SU-DHL-6 (cell line): ENCODE data around the gene MPC1.
"Not testable (repeated sequence)": the region's sequence is repeated elsewhere in the genome, so short reads cannot be mapped to it uniquely, and the experiment has no call there.

Experiments
- H2AFZ ChIP-seq: fragments of 200-600 bp; sonication (generic); 2 replicates; pipeline ENCODE4 v1.6.1; 2014; ENCODE audit warnings: low read depth, mild to moderate bottlenecking, moderate library complexity, mixed read lengths, antibody characterized with exemption, low read length; ENCODE audit not compliant: severe bottlenecking
- H3F3A ChIP-seq: fragments of 200-600 bp; shearing (Covaris generic); 2 replicates; pipeline ENCODE4 v1.6.0; 2016; ENCODE audit warnings: antibody characterized with exemption, mild to moderate bottlenecking; ENCODE audit not compliant: insufficient read depth
- H3K27ac ChIP-seq: fragments of 200-600 bp; sonication (generic); 2 replicates; pipeline ENCODE4 v1.5.1; 2016; ENCODE audit warnings: low read depth, mild to moderate bottlenecking, low read length, moderate library complexity, mixed read lengths
- H3K27me3 ChIP-seq: fragments of 200-600 bp; sonication (generic), shearing (Covaris generic); 2 replicates; pipeline ENCODE4 v1.6.0; 2014; ENCODE audit warnings: mild to moderate bottlenecking, low read length
- H3K36me3 ChIP-seq: fragments of 200-600 bp; sonication (generic); 2 replicates; pipeline ENCODE4 v1.6.1; 2014; ENCODE audit warnings: mild to moderate bottlenecking, low read length, mixed read lengths
- H3K4me2 ChIP-seq: fragments of 300-600, 200-600 bp; shearing (Covaris generic), sonication (generic); 2 replicates; pipeline ENCODE4 v1.6.0; 2014; ENCODE audit warnings: low read length, low read depth, mild to moderate bottlenecking; ENCODE audit not compliant: poor library complexity, severe bottlenecking
- H3K4me3 ChIP-seq: fragments of 200-600 bp; sonication (generic); 2 replicates; pipeline ENCODE4 v1.5.1; 2014; ENCODE audit warnings: antibody characterized with exemption, low read length, mild to moderate bottlenecking, mixed read lengths; ENCODE audit not compliant: insufficient read depth, poor library complexity, severe bottlenecking
- H3K79me2 ChIP-seq: fragments of 200-600 bp; sonication (generic); 2 replicates; pipeline ENCODE4 v1.6.1; 2014; ENCODE audit warnings: mild to moderate bottlenecking, low read length, moderate library complexity; ENCODE audit not compliant: insufficient read depth
- H3K9ac ChIP-seq: fragments of 200-600 bp; sonication (generic); 2 replicates; pipeline ENCODE4 v1.7.0; 2014; ENCODE audit warnings: mild to moderate bottlenecking, low read length
- H3K9me2 ChIP-seq: fragments of 200-600 bp; sonication (generic); replicated peaks from 2 replicates; pipeline ENCODE4 v1.6.1; 2014; ENCODE audit warnings: low read length; ENCODE audit not compliant: insufficient read depth
- H3K9me3 ChIP-seq: fragments of 200-600 bp; sonication (generic); 2 replicates; pipeline ENCODE4 v1.6.1; 2014; ENCODE audit warnings: low read length, mixed read lengths; ENCODE audit not compliant: insufficient read depth
- H4K20me1 ChIP-seq: fragments of 200-600 bp; sonication (generic); 2 replicates; pipeline ENCODE4 v1.6.1; 2014; ENCODE audit warnings: low read depth, mild to moderate bottlenecking, antibody characterized with exemption, low read length, moderate library complexity, mixed read lengths
- CTCF ChIP-seq: fragments of 200-600 bp; sonication (generic); IDR thresholded peaks from one replicate; pipeline ENCODE4 v1.5.1; 2017; ENCODE audit warnings: antibody characterized with exemption, mild to moderate bottlenecking, low read length, moderate library complexity; ENCODE audit not compliant: insufficient read depth, poor library complexity, severe bottlenecking
- EZH2phosphoT487 ChIP-seq: fragments of 200-600 bp; sonication (generic), shearing (Covaris generic); conservative IDR thresholded peaks from 2 replicates; pipeline ENCODE4 v1.6.1; 2018; ENCODE audit warnings: mild to moderate bottlenecking, antibody characterized with exemption, low read length, moderate library complexity, mixed read lengths

The MPC1 gene

GRCh38 chr6:166395351-166395750 is 12.6 kb upstream of the MPC1 start:
- H3K36me3 ChIP-seq, result no peaks in the 10 kb centered on the region
- TF ChIP-seq CTCF (no peak), EZH2phosphoT487 (no peak)
- H3K9me3 ChIP-seq, result no peaks in the 10 kb centered on the region
- no peak overlapping the region for H3K4me2 ChIP-seq
- no peaks in the 10 kb centered on the region for H4K20me1 ChIP-seq
- H3K79me2 ChIP-seq, result no peaks in the 10 kb centered on the region
- no peaks in the 10 kb centered on the region for H3F3A ChIP-seq
- H3K27me3 ChIP-seq, result no peaks in the 10 kb centered on the region
- H3K4me3 ChIP-seq, result no peak overlapping the region
- no peak overlapping the region for H3K9ac ChIP-seq
- no peak overlapping the region for H3K27ac ChIP-seq
- H3K9me2 ChIP-seq, result no peaks in the 10 kb centered on the region
- no peak overlapping the region for H2AFZ ChIP-seq

GRCh38 chr6:166394036-166394892 is 11.5 kb upstream of the MPC1 start:
- TF ChIP-seq CTCF (no peak), EZH2phosphoT487 (no peak)
- no peaks in the 10 kb centered on the region for H3K79me2 ChIP-seq
- no peaks in the 10 kb centered on the region for H3K36me3 ChIP-seq
- H3K4me3 ChIP-seq, result no peak overlapping the region
- no peaks in the 10 kb centered on the region for H3K9me3 ChIP-seq
- H4K20me1 ChIP-seq, result no peaks in the 10 kb centered on the region
- H3K27ac ChIP-seq, result no peak overlapping the region
- H2AFZ ChIP-seq, result no peak overlapping the region
- no peaks in the 10 kb centered on the region for H3F3A ChIP-seq
- no peaks in the 10 kb centered on the region for H3K9me2 ChIP-seq
- H3K27me3 ChIP-seq, result no peaks in the 10 kb centered on the region
- H3K9ac ChIP-seq, result no peak overlapping the region
- H3K4me2 ChIP-seq, result no peak overlapping the region

GRCh38 chr6:166393535-166393823 is 10.7 kb upstream of the MPC1 start:
- no peaks in the 10 kb centered on the region for H3K9me3 ChIP-seq
- no peak overlapping the region for H3K4me2 ChIP-seq
- no peaks in the 10 kb centered on the region for H4K20me1 ChIP-seq
- H3K27me3 ChIP-seq, result no peaks in the 10 kb centered on the region
- no peaks in the 10 kb centered on the region for H3F3A ChIP-seq
- H3K79me2 ChIP-seq, result no peaks in the 10 kb centered on the region
- no peaks in the 10 kb centered on the region for H3K36me3 ChIP-seq
- no peak overlapping the region for H2AFZ ChIP-seq
- no peak overlapping the region for H3K27ac ChIP-seq
- H3K9ac ChIP-seq, result no peak overlapping the region
- H3K4me3 ChIP-seq, result no peak overlapping the region
- H3K9me2 ChIP-seq, result no peaks in the 10 kb centered on the region
- TF ChIP-seq EZH2phosphoT487 (no peak), CTCF (no peak)

GRCh38 chr6:166392755-166393534 is 10.2 kb upstream of the MPC1 start:
- not testable (repeated sequence) for H3K36me3 ChIP-seq, H3K9me3 ChIP-seq, H3K4me3 ChIP-seq, H3K27ac ChIP-seq, H4K20me1 ChIP-seq, H3K27me3 ChIP-seq, H3K9ac ChIP-seq, H2AFZ ChIP-seq, H3K79me2 ChIP-seq, H3K4me2 ChIP-seq, H3F3A ChIP-seq, H3K9me2 ChIP-seq
